BLaER1 treated with 17β-estradiol and CSF1 and Interleukin-3, amounts not matched to agents 10 nM and 100 nM (cell line): ENCODE data around the gene DHRS1.

Source experiments
- H3K27ac ChIP-seq, 11 experiments: shearing (Covaris generic); formaldehyde crosslinking; 2 replicates each; pipeline ENCODE4 v1.8.1; 2022
- H3K27me3 ChIP-seq, 11 experiments: shearing (Covaris generic); formaldehyde crosslinking; 2 replicates each; pipeline ENCODE4 v1.8.1; 2022
- H3K36me3 ChIP-seq, 11 experiments: shearing (Covaris generic); formaldehyde crosslinking; 2 replicates each; pipeline ENCODE4 v1.8.1; 2022
- H3K4me1 ChIP-seq, 10 experiments: shearing (Covaris generic); formaldehyde crosslinking; 2 replicates each; pipeline ENCODE4 v1.8.1; 2022
- H3K4me2 ChIP-seq, 11 experiments: shearing (Covaris generic); formaldehyde crosslinking; 2 replicates each; pipeline ENCODE4 v1.8.1; 2022
- H3K4me3 ChIP-seq, 10 experiments: shearing (Covaris generic); formaldehyde crosslinking; 2 replicates each; pipeline ENCODE4 v1.8.1; 2022
- H3K9ac ChIP-seq, 11 experiments: shearing (Covaris generic); formaldehyde crosslinking; 2 replicates each; pipeline ENCODE4 v1.8.1; 2022
- H3K9me3 ChIP-seq, 11 experiments: shearing (Covaris generic); formaldehyde crosslinking; replicated peaks in 1 of 11; 2 replicates each; pipeline ENCODE4 v1.8.1; 2022
- H4K20me1 ChIP-seq, 11 experiments: shearing (Covaris generic); formaldehyde crosslinking; 2 replicates each; pipeline ENCODE4 v1.8.1; 2022
- Cebpa-rat ChIP-seq, 11 experiments: shearing (Covaris generic); IDR thresholded peaks; 2 replicates each; pipeline ENCODE4 v1.8.1; 2022

Gene DHRS1

DNA sequence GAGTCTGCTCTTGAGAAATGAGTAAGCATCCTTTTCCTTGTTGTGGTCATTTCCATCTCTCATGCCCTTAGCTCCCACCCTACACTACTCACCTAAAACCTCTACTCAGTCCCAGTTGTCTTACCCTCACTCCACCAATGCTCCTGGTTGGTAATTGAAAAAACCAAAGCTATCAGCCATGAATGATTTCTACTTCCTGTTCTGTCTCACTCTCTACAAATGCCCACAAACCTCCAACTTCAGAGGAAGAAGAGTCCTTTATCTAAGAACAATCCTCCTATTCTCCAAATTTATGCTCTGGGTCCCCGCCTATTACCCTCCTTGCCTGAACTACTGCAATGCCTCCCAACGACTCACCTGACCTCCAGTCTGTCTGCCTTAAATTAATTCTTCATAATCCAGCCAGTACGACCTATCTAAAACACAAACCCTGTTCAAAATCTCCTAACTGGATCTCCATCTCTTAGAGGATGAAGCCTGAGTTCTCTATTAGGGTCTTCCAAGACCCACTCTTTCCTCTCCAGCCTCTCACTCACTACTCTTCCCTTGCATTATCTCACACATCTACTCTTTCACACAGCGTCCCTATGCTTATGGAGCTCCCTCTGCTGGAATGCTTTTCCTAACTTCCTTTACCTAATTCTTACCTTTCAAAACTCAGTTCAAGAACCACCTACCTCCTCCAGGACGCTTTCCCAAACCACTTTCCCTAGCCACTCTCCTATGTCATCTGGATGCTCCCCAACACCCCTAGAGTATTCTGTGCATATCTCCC lies 2.2 kb downstream of the DHRS1 start:
- no peak for TF ChIP-seq Cebpa-rat (IDR thresholded peaks at IDR 0.05)
- peaks cover 0 to 21% (median 5%) of the 10 kb centered on the region in 11 experiments; a peak in 5 of 22 replicates for H4K20me1 ChIP-seq
- no peaks in the 10 kb centered on the region for H3K9me3 ChIP-seq
- no peaks in the 10 kb centered on the region for H3K27me3 ChIP-seq
- H3K4me2 ChIP-seq: peak overlapping the region; percentile 68 to 100 (median 97)
- peak overlapping the region; percentile 5 to 65 (median 44); a peak in 18 of 22 replicates for H3K9ac ChIP-seq
- H3K36me3 ChIP-seq: peaks cover 25 to 55% (median 39%) of the 10 kb centered on the region in 11 experiments
- H3K4me3 ChIP-seq: peak overlapping the region in 3 of 10 experiments; percentile 4 to 41 (median 21); a peak in 4 of 20 replicates
- peaks cover 53 to 59% (median 54%) of the 10 kb centered on the region in 10 experiments for H3K4me1 ChIP-seq
- H3K27ac ChIP-seq: peak overlapping the region in 10 of 11 experiments; percentile 9 to 70 (median 63); a peak in 19 of 22 replicates

GRCh38 chr14:24296341-24297157 lies 3.0 kb downstream of the DHRS1 start:
- H3K4me2 ChIP-seq: peak overlapping the region; percentile 68 to 100 (median 97)
- H3K27me3 ChIP-seq: no peaks in the 10 kb centered on the region
- peaks cover 0 to 14% (median 0%) of the 10 kb centered on the region in 11 experiments; a peak in 4 of 22 replicates for H4K20me1 ChIP-seq
- H3K9ac ChIP-seq: peak overlapping the region; percentile 5 to 65 (median 44); a peak in 17 of 22 replicates
- TF ChIP-seq Cebpa-rat (IDR thresholded peaks at IDR 0.05): no peak
- peaks cover 25 to 55% (median 39%) of the 10 kb centered on the region in 11 experiments for H3K36me3 ChIP-seq
- peaks cover 46 to 52% (median 51%) of the 10 kb centered on the region in 10 experiments for H3K4me1 ChIP-seq
- peak overlapping the region in 3 of 10 experiments; percentile 4 to 41 (median 21); a peak in 3 of 20 replicates for H3K4me3 ChIP-seq
- no peaks in the 10 kb centered on the region for H3K9me3 ChIP-seq
- H3K27ac ChIP-seq: peak overlapping the region in 10 of 11 experiments; percentile 36 to 73 (median 64); a peak in 18 of 22 replicates

DNA sequence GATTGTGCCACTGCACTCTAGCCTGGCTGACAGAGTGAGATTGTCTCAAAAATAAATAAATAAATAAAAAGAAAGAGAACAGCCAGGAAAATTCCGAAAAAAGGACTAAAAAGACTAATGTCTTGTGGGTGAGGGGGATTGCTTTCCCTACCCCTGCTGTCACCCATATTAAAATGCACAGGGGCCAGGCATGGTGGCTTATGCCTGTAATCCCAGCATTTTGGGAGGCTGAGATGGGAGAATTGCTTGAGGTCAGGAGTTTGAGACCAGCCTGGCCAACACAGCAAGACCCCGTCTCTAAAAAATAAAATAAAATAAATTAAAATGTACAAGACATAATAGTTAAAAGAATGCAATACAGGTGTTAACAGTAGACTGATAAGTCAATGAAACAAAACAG lies 6.1 kb downstream of the DHRS1 start:
- TF ChIP-seq Cebpa-rat (IDR thresholded peaks at IDR 0.05): no peak

GRCh38 chr14:24292118-24292807 lies 7.3 kb downstream of the DHRS1 start:
- peaks cover 30 to 50% (median 40%) of the 10 kb centered on the region in 10 experiments for H3K4me1 ChIP-seq
- no peaks in the 10 kb centered on the region for H4K20me1 ChIP-seq
- H3K9ac ChIP-seq: peak overlapping the region in 1 of 11 experiments; percentile 3; a peak in 1 of 22 replicates
- H3K36me3 ChIP-seq: peaks cover 29 to 69% (median 56%) of the 10 kb centered on the region in 11 experiments; a peak in 21 of 22 replicates
- no peaks in the 10 kb centered on the region for H3K9me3 ChIP-seq
- H3K4me3 ChIP-seq: no peak overlapping the region
- no peak overlapping the region for H3K27ac ChIP-seq
- TF ChIP-seq Cebpa-rat (IDR thresholded peaks at IDR 0.05): no peak
- no peaks in the 10 kb centered on the region for H3K27me3 ChIP-seq
- no peak overlapping the region for H3K4me2 ChIP-seq

More for the DNA sequence above, 6.1 kb downstream of the DHRS1 start:
- Histone ChIP-seq H3K9ac (no peak overlapping the region; a peak in 2 of 22 replicates), H3K36me3 (peaks cover 29 to 69% (median 56%) of the 10 kb centered on the region in 11 experiments; a peak in 21 of 22 replicates), H3K9me3 (no peaks in the 10 kb centered on the region), H3K4me2 (no peak overlapping the region), H3K4me1 (peaks cover 31 to 51% (median 40%) of the 10 kb centered on the region in 10 experiments), H3K4me3 (no peak overlapping the region), H3K27ac (no peak overlapping the region), H3K27me3 (no peaks in the 10 kb centered on the region), H4K20me1 (no peaks in the 10 kb centered on the region)

GRCh38 chr14:24291446-24292117 lies 8.0 kb downstream of the DHRS1 start:
- TF ChIP-seq Cebpa-rat (IDR thresholded peaks at IDR 0.05): no peak
- Histone ChIP-seq H3K4me2 (no peak overlapping the region), H3K4me1 (peaks cover 25 to 43% (median 35%) of the 10 kb centered on the region in 10 experiments), H3K9me3 (no peaks in the 10 kb centered on the region), H3K4me3 (no peak overlapping the region), H3K27me3 (no peaks in the 10 kb centered on the region), H4K20me1 (no peaks in the 10 kb centered on the region), H3K9ac (peak overlapping the region in 1 of 11 experiments; percentile 3; a peak in 2 of 22 replicates), H3K27ac (no peak overlapping the region), H3K36me3 (peaks cover 29 to 69% (median 56%) of the 10 kb centered on the region in 11 experiments; a peak in 21 of 22 replicates)

GRCh38 chr14:24290746-24291145 lies 8.8 kb downstream of the DHRS1 start:
- Histone ChIP-seq H3K9me3 (no peaks in the 10 kb centered on the region), H3K4me1 (peaks cover 16 to 34% (median 27%) of the 10 kb centered on the region in 10 experiments), H3K27me3 (no peaks in the 10 kb centered on the region), H3K27ac (no peak overlapping the region), H3K36me3 (peaks cover 28 to 62% (median 50%) of the 10 kb centered on the region in 11 experiments; a peak in 21 of 22 replicates), H3K4me3 (no peak overlapping the region), H3K4me2 (0 out of 22 replicates have a peak overlapping the region, but pooled peaks of 1 of the 11 experiments have one; percentile 41), H3K9ac (peak overlapping the region in 2 of 11 experiments; percentile 3 to 14; a peak in 1 of 22 replicates), H4K20me1 (no peaks in the 10 kb centered on the region; a peak in 1 of 22 replicates)
- TF ChIP-seq Cebpa-rat (IDR thresholded peaks at IDR 0.05): no peak

GRCh38 chr14:24289649-24290280 lies 9.8 kb downstream of the DHRS1 start:
- Histone ChIP-seq H3K4me2 (peak overlapping the region in 8 of 11 experiments; percentile 1 to 53 (median 10); a peak in 8 of 22 replicates), H3K27ac (no peak overlapping the region), H4K20me1 (no peaks in the 10 kb centered on the region; a peak in 1 of 22 replicates), H3K4me1 (peaks cover 14 to 31% (median 26%) of the 10 kb centered on the region in 10 experiments), H3K27me3 (no peaks in the 10 kb centered on the region), H3K36me3 (peaks cover 22 to 52% (median 43%) of the 10 kb centered on the region in 11 experiments; a peak in 20 of 22 replicates), H3K9ac (peak overlapping the region in 2 of 11 experiments; percentile 8 to 9; a peak in 1 of 22 replicates), H3K4me3 (no peak overlapping the region), H3K9me3 (no peaks in the 10 kb centered on the region)
- TF ChIP-seq Cebpa-rat (IDR thresholded peaks at IDR 0.05): no peak
